GM19463 (cell line): ENCODE data around the gene PLCG1.

Experiments used
- ATAC-seq: cut with Tn5 transposase; IDR thresholded peaks from one replicate; pipeline ENCODE4 v1.9.1; 2021; ENCODE audit warnings: mild to moderate bottlenecking, moderate library complexity; ENCODE audit not compliant: unreplicated experiment

PLCG1 gene

GRCh38 chr20:41178495-41178894 is 41.2 kb downstream of the PLCG1 start:
- ATAC-seq = no peak

GRCh38 chr20:41178904-41179432 is 41.6 kb downstream of the PLCG1 start:
- ATAC-seq = no peak

GRCh38 chr20:41179961-41180360 is 42.6 kb downstream of the PLCG1 start:
- ATAC-seq = no peak

- no peak for ATAC-seq
These were observed 43.4 kb downstream of the PLCG1 start for GRCh38 chr20:41180599-41181333.

- no peak for ATAC-seq
These were observed 44.2 kb downstream of the PLCG1 start for GRCh38 chr20:41181567-41181966.

- no peak for ATAC-seq
These were observed 45.2 kb downstream of the PLCG1 start for GRCh38 chr20:41182296-41183212.

GRCh38 chr20:41183391-41183790 is 46.0 kb downstream of the PLCG1 start:
- no peak for ATAC-seq

GRCh38 chr20:41183831-41184230 is 46.5 kb downstream of the PLCG1 start:
- no peak for ATAC-seq

- ATAC-seq = no peak
These were observed 47.8 kb downstream of the PLCG1 start for GRCh38 chr20:41185013-41185757.

- no peak for ATAC-seq
These were observed 50.3 kb downstream of the PLCG1 start for GRCh38 chr20:41187668-41188067.

- no peak for ATAC-seq
These were observed 54.5 kb downstream of the PLCG1 start for GRCh38 chr20:41191562-41192500.

- ATAC-seq = no peak
These were observed 55.2 kb downstream of the PLCG1 start for GRCh38 chr20:41192575-41192974.

GRCh38 chr20:41196653-41197225 is 59.4 kb downstream of the PLCG1 start:
- ATAC-seq = no peak

- no peak for ATAC-seq
These were observed 61.1 kb downstream of the PLCG1 start for GRCh38 chr20:41198443-41198842.

GRCh38 chr20:41200446-41201202 is 63.3 kb downstream of the PLCG1 start:
- no peak for ATAC-seq

- no peak for ATAC-seq
These were observed 64.4 kb downstream of the PLCG1 start for GRCh38 chr20:41201760-41202159.

- ATAC-seq = no peak
These were observed 65.1 kb downstream of the PLCG1 start for GRCh38 chr20:41202426-41202825.

GRCh38 chr20:41203660-41204059 is 66.3 kb downstream of the PLCG1 start:
- no peak for ATAC-seq
